ENCODE data around the gene CTBP1. TPM values are rescaled to one million over a fixed set of nuclear protein-coding genes. Genes with fewer than 3 reads are reported as not detected.

CTBP1 gene
- total and polyA plus RNA-seq, 9 of the 15 experiments (the other 6 are each of a cell fraction or from before 2014, with no cell fraction given) = 14.5 to 162 (median 68.2) TPM

- 92% methylated on average over 19 of the region's 23 CpGs for WGBS (ENCODE audit: insufficient coverage, low coverage, missing lambda C conversion rate)
- DNase-seq (ENCODE audit: extremely low read depth in 1 of 4, low spot score in 3 of 4) (no peak), FAIRE-seq (no peak), ATAC-seq (no peak)
- POLR2A ChIA-PET = interaction anchor here (1.3 kb wide), 1 partner anchor 8 kb away, joined by 3 read pairs; no protein-coding TSS in a partner anchor
- H3K27me3 ChIP-seq (ENCODE audit: control insufficient read depth in 2 of 2, insufficient read depth in 2 of 2, low read length in 2 of 2) = no peaks in the 10 kb centered on the region; a peak in 1 of 5 replicates
- intact Hi-C loops (cut with micrococcal nuclease) = no loop called here
- H3K9me1 ChIP-seq (ENCODE audit: control insufficient read depth, insufficient read depth, low read length) = no peaks in the 10 kb centered on the region
- peaks cover 95% of the 10 kb centered on the region for H3K36me3 ChIP-seq (ENCODE audit: control insufficient read depth, insufficient read depth, low read length)
- no peak overlapping the region; a peak in 2 of 4 replicates for H3K9ac ChIP-seq (ENCODE audit: insufficient read depth in 1 of 2, low read depth in 2 of 2, low read length in 2 of 2)
- TF ChIP-seq SRF (CRISPR knock-in tag; IDR thresholded peaks at IDR 0.05) = no peak
- TF ChIP-seq PRPF4 (IDR thresholded peaks at IDR 0.05; ENCODE audit: insufficient read depth, low read depth, low read length, poor library complexity, severe bottlenecking) = no peak
- H2AFZ ChIP-seq (ENCODE audit: low read depth, low read length) = no peak overlapping the region
- H3K9me3 ChIP-seq (replicated peaks; ENCODE audit: control insufficient read depth, insufficient read depth, low read depth, low read length) = no peaks in the 10 kb centered on the region
- BruUV-seq (replicated peaks) = no TSS peak
- no peaks in the 10 kb centered on the region for H4K20me1 ChIP-seq (replicated peaks; ENCODE audit: control insufficient read depth, insufficient read depth, low read length)
- H3K27ac ChIP-seq (ENCODE audit: extremely low read depth, low read depth, low read length) = no peak overlapping the region
- no peak overlapping the region for H3K4me3 ChIP-seq
- H3K79me2 ChIP-seq (ENCODE audit: control insufficient read depth, insufficient read depth, low read length) = no peaks in the 10 kb centered on the region; the same call in 2 of the 3 replicates
- no peak overlapping the region for H3K4me2 ChIP-seq (ENCODE audit: insufficient read depth, low read length)
- CTCF ChIA-PET (ENCODE audit: low intra/inter-chr PET ratio) = no interaction called here
- peaks cover 0 to 8% of the 10 kb centered on the region in 2 experiments; a peak in 1 of 5 replicates for H3K4me1 ChIP-seq (replicated peaks in 1 of 2; ENCODE audit: control insufficient read depth in 2 of 2, insufficient read depth in 2 of 2, low read length in 2 of 2)
- in situ Hi-C loops (cut with MboI) = no loop called here
Observed at GRCh38 chr4:1231637-1232360, 17.1 kb downstream of the CTBP1 start.

GRCh38 chr4:1230971-1231636 is 17.8 kb downstream of the CTBP1 start:
- Histone ChIP-seq H2AFZ (ENCODE audit: low read depth, low read length) (no peak overlapping the region), H3K9me1 (ENCODE audit: control insufficient read depth, insufficient read depth, low read length) (no peaks in the 10 kb centered on the region), H3K36me3 (ENCODE audit: control insufficient read depth, insufficient read depth, low read length) (peaks cover 99% of the 10 kb centered on the region), H3K27me3 (ENCODE audit: control insufficient read depth in 2 of 2, insufficient read depth in 2 of 2, low read length in 2 of 2) (no peaks in the 10 kb centered on the region; a peak in 1 of 5 replicates), H3K27ac (ENCODE audit: extremely low read depth, low read depth, low read length) (no peak overlapping the region), H3K4me1 (replicated peaks in 1 of 2; ENCODE audit: control insufficient read depth in 2 of 2, insufficient read depth in 2 of 2, low read length in 2 of 2) (peaks cover 0 to 8% of the 10 kb centered on the region in 2 experiments; a peak in 1 of 5 replicates), H4K20me1 (replicated peaks; ENCODE audit: control insufficient read depth, insufficient read depth, low read length) (no peaks in the 10 kb centered on the region), H3K9ac (ENCODE audit: insufficient read depth in 1 of 2, low read depth in 2 of 2, low read length in 2 of 2) (no peak overlapping the region), H3K79me2 (ENCODE audit: control insufficient read depth, insufficient read depth, low read length) (no peaks in the 10 kb centered on the region; the same call in 2 of the 3 replicates), H3K4me3 (no peak overlapping the region), H3K9me3 (replicated peaks; ENCODE audit: control insufficient read depth, insufficient read depth, low read depth, low read length) (no peaks in the 10 kb centered on the region), H3K4me2 (ENCODE audit: insufficient read depth, low read length) (no peak overlapping the region)
- TF ChIP-seq ZBTB9 (CRISPR knock-in tag; IDR thresholded peaks at IDR 0.05) = 0 out of 2 replicates have a peak, but pooled peaks have one; percentile 30
- no peak for TF ChIP-seq ZNF277 (CRISPR knock-in tag; IDR thresholded peaks at IDR 0.05; ENCODE audit: borderline replicate concordance)
- no peak for TF ChIP-seq ELF2 (CRISPR knock-in tag; IDR thresholded peaks at IDR 0.05)
- no peak for TF ChIP-seq HNRNPUL1 (IDR thresholded peaks at IDR 0.05; ENCODE audit: low read length)
- FAIRE-seq (no peak), ATAC-seq (no peak), DNase-seq (ENCODE audit: extremely low read depth in 1 of 4, low spot score in 3 of 4) (no peak)
- ChIA-PET POLR2A (no interaction called here), CTCF (ENCODE audit: low intra/inter-chr PET ratio) (no interaction called here)
- intact Hi-C loops (cut with micrococcal nuclease) (no loop called here), in situ Hi-C loops (cut with MboI) (no loop called here)
- 94% methylated on average over 16 of the region's 20 CpGs for WGBS (ENCODE audit: insufficient coverage, low coverage, missing lambda C conversion rate)
- BruUV-seq (replicated peaks) = no TSS peak

Measured in K562 (cell line).